Stimulated activated CD8-positive, alpha-beta memory T cell treated with anti-CD3 and anti-CD28 coated beads, Interleukin-4, amount 100 ng/mL, for 1 hour (primary cell): ENCODE data around the gene CUL4A.
"Not testable (repeated sequence)": the region's sequence is repeated elsewhere in the genome, so short reads cannot be mapped to it uniquely, and the experiment has no call there.

Source experiments
- DNase-seq, 2 donors: peaks; one replicate each; pipeline ENCODE4 v3.0.0-alpha.2; 2020; ENCODE audit warnings: low read depth in 2 of 2, low spot score in 1 of 2

CUL4A gene

GRCh38 chr13:113233101-113233500, 23.7 kb downstream of the CUL4A start:
- no peak for DNase-seq

- DNase-seq: no peak
These were observed 29.1 kb downstream of the CUL4A start for GRCh38 chr13:113238536-113238935.

GRCh38 chr13:113239357-113239756, 29.9 kb downstream of the CUL4A start:
- no peak for DNase-seq

- no peak for DNase-seq
These were observed 30.6 kb downstream of the CUL4A start for GRCh38 chr13:113239986-113240385.

GRCh38 chr13:113241623-113242022, 32.2 kb downstream of the CUL4A start:
- not testable (repeated sequence) for DNase-seq

GRCh38 chr13:113243847-113244246, 34.4 kb downstream of the CUL4A start:
- DNase-seq: no peak

GRCh38 chr13:113245849-113246796, 36.7 kb downstream of the CUL4A start:
- DNase-seq: no peak

GRCh38 chr13:113252516-113253095, 43.2 kb downstream of the CUL4A start:
- DNase-seq: no peak

GRCh38 chr13:113257908-113258307, 48.5 kb downstream of the CUL4A start:
- not testable (repeated sequence) for DNase-seq

- DNase-seq: no peak
These were observed 49.1 kb downstream of the CUL4A start for GRCh38 chr13:113258321-113259054.

GRCh38 chr13:113260996-113261395, 51.6 kb downstream of the CUL4A start:
- DNase-seq: no peak

GRCh38 chr13:113263016-113263415, 53.6 kb downstream of the CUL4A start:
- not testable (repeated sequence) for DNase-seq

- no peak for DNase-seq
These were observed 58.4 kb downstream of the CUL4A start for GRCh38 chr13:113267642-113268405.

- no peak for DNase-seq
These were observed 62.6 kb downstream of the CUL4A start for GRCh38 chr13:113272031-113272430.

GRCh38 chr13:113272701-113273181, 63.3 kb downstream of the CUL4A start:
- no peak for DNase-seq

- no peak for DNase-seq
These were observed 63.9 kb downstream of the CUL4A start for GRCh38 chr13:113273321-113273720.

GRCh38 chr13:113273851-113274590, 64.6 kb downstream of the CUL4A start:
- DNase-seq: no peak

GRCh38 chr13:113274721-113275120, 65.3 kb downstream of the CUL4A start:
- DNase-seq: no peak

- no peak for DNase-seq
These were observed 66.0 kb downstream of the CUL4A start for GRCh38 chr13:113275387-113275786.

- no peak for DNase-seq
These were observed 70.7 kb downstream of the CUL4A start for GRCh38 chr13:113280126-113280525.
